ENCODE measurements around the gene CELF1.
"Not testable (repeated sequence)": the region's sequence is repeated elsewhere in the genome, so short reads cannot be mapped to it uniquely, and the experiment has no call there.

Gene CELF1

DNA sequence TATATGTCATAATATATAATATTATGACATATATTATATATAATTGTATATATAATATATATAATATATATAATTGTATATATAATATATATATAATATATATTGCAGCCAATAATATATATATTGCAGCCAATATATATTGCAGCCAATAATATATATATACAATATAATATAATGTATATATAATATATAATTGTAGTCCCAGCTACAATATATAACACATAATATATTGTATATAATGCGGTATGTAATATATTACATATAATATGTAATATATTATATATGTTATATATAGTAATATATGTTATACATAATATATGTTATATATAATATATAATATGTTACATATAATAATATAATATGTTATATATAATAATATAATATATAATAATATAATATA is 5.8 kb upstream of the CELF1 start:
- Histone ChIP-seq H3K27me3 (ENCODE audit: control insufficient read depth, insufficient read depth, low read length) (no peaks in the 10 kb centered on the region), H3K4me3 (ENCODE audit: low read depth, low read length) (no peak overlapping the region), H3K27ac (no peak overlapping the region), H3K4me1 (no peaks in the 10 kb centered on the region), H3K9ac (no peak overlapping the region), H3K36me3 (ENCODE audit: control insufficient read depth, insufficient read depth, low read length) (no peaks in the 10 kb centered on the region), H3K9me3 (ENCODE audit: control insufficient read depth, low read length) (no peaks in the 10 kb centered on the region), H3K79me2 (no peaks in the 10 kb centered on the region), H3K4me2 (ENCODE audit: low read length) (no peak overlapping the region), H2AFZ (no peak overlapping the region)
- TF ChIP-seq, protein P1, sequence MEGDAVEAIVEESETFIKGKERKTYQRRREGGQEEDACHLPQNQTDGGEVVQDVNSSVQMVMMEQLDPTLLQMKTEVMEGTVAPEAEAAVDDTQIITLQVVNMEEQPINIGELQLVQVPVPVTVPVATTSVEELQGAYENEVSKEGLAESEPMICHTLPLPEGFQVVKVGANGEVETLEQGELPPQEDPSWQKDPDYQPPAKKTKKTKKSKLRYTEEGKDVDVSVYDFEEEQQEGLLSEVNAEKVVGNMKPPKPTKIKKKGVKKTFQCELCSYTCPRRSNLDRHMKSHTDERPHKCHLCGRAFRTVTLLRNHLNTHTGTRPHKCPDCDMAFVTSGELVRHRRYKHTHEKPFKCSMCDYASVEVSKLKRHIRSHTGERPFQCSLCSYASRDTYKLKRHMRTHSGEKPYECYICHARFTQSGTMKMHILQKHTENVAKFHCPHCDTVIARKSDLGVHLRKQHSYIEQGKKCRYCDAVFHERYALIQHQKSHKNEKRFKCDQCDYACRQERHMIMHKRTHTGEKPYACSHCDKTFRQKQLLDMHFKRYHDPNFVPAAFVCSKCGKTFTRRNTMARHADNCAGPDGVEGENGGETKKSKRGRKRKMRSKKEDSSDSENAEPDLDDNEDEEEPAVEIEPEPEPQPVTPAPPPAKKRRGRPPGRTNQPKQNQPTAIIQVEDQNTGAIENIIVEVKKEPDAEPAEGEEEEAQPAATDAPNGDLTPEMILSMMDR (IDR thresholded peaks at IDR 0.05): no peak

DNA sequence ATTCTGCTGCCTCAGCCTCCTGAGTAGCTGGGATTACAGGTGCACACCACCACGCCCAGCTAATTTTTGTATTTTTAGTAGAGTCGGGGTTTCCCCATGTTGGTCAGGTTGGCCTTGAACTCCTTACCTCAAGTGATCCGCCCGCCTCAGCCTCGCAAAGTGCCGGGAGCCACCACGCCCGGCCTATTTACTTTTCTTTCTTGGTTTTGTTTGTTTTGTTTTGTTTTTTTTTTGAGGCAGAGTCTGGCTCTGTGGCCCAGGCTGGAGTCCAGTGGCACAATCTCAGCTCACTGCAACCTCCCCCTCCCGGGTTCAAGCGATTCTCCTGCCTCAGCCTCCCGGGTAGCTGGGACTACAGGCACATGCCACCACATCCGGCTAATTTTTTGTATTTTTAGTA is 4.1 kb upstream of the CELF1 start:
- not testable (repeated sequence) for H3K4me1 ChIP-seq; H3K36me3 ChIP-seq (ENCODE audit: control insufficient read depth, insufficient read depth, low read length); H3K79me2 ChIP-seq; H3K9ac ChIP-seq; H2AFZ ChIP-seq; H3K27me3 ChIP-seq (ENCODE audit: control insufficient read depth, insufficient read depth, low read length); H3K4me2 ChIP-seq (ENCODE audit: low read length); H3K9me3 ChIP-seq (ENCODE audit: control insufficient read depth, low read length); H3K27ac ChIP-seq; H3K4me3 ChIP-seq (ENCODE audit: low read depth, low read length)

DNA sequence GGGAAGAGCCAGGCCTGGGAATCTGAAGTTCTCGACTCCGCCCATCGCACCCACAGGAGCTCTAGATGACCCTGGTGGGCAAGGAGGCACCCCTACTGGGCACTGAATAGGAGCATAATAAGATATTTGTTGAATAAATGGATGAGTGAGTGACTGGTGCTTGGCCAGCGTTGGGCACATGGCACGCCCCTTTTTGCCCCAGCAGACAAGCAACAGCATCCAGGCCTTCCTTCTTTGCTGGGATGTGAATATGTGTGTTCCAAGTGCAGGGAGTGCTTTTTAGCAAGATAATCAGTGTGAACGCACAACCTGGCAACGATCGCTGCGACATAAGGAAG is 443 bp upstream of the CELF1 start:
- Histone ChIP-seq H3K9ac (no peak overlapping the region), H3K4me2 (ENCODE audit: low read length) (peak overlapping the region; percentile 58), H2AFZ (peak overlapping the region; percentile 76), H3K9me3 (ENCODE audit: control insufficient read depth, low read length) (no peaks in the 10 kb centered on the region), H3K27ac (no peak overlapping the region), H3K79me2 (peaks cover 21% of the 10 kb centered on the region), H3K4me1 (peaks cover 3% of the 10 kb centered on the region), H3K36me3 (ENCODE audit: control insufficient read depth, insufficient read depth, low read length) (no peaks in the 10 kb centered on the region), H3K27me3 (ENCODE audit: control insufficient read depth, insufficient read depth, low read length) (no peaks in the 10 kb centered on the region), H3K4me3 (ENCODE audit: low read depth, low read length) (no peak overlapping the region)
- TF ChIP-seq, protein P1 (IDR thresholded peaks at IDR 0.05): no peak

DNA sequence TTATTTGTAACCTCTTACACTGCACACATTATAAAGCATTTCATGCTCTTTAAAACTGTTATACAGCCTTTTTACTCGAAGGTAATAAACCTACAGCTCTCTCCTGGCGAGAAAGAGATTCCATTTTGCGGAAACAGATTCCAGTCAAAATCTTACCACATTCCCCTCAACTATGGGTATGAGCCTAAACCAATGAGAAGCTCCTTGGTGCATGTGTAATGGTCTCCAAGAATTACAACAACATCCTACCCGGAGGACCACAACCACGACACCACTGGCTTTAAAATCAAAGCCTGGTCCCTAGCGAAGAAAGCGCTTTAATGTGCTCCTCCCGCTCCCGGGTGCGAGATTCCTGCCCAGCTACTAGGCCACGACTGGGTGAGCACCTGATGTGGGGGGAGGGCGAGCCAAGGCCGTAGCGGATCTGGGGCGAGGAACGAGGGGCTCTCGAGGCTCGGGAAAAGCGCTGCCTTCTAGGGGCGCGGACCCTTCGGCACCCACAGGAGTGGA is 821 bp downstream of the CELF1 start:
- no peaks in the 10 kb centered on the region for H3K9me3 ChIP-seq (ENCODE audit: control insufficient read depth, low read length)
- peaks cover 32% of the 10 kb centered on the region for H3K79me2 ChIP-seq
- peak overlapping the region; percentile 68 for H3K4me3 ChIP-seq (ENCODE audit: low read depth, low read length)
- H3K9ac ChIP-seq: peak overlapping the region; percentile 89
- TF ChIP-seq, protein P1 (IDR thresholded peaks at IDR 0.05): no peak
- no peaks in the 10 kb centered on the region for H3K36me3 ChIP-seq (ENCODE audit: control insufficient read depth, insufficient read depth, low read length)
- H2AFZ ChIP-seq: peak overlapping the region; percentile 76
- H3K27ac ChIP-seq: peak overlapping the region; percentile 75
- H3K4me1 ChIP-seq: peaks cover 3% of the 10 kb centered on the region
- peak overlapping the region; percentile 60 for H3K4me2 ChIP-seq (ENCODE audit: low read length)
- H3K27me3 ChIP-seq (ENCODE audit: control insufficient read depth, insufficient read depth, low read length): no peaks in the 10 kb centered on the region

DNA sequence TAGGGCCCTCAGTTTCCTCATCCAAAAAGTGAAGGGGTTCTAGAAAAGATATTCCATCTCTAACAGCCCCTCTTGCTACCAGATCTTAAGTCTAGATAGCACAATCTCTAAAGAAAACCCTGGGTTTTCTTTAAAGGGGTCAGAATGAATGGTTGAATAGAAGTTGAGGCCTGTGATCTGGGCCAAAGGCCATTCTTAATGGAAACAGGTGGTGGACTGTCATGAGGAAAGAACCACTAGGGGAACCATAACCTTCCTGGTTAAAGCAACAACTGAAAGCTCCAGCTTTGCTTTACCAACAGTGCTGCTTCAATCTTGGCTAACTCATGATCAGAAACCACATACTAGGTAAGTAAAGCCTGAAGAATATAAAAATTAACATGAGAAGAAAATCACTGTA is 1.8 kb downstream of the CELF1 start:
- H3K9me3 ChIP-seq (ENCODE audit: control insufficient read depth, low read length): no peaks in the 10 kb centered on the region
- no peak overlapping the region for H3K27ac ChIP-seq
- H3K4me1 ChIP-seq: peaks cover 3% of the 10 kb centered on the region
- H2AFZ ChIP-seq: no peak overlapping the region
- TF ChIP-seq, protein P1 (IDR thresholded peaks at IDR 0.05): no peak
- no peaks in the 10 kb centered on the region for H3K36me3 ChIP-seq (ENCODE audit: control insufficient read depth, insufficient read depth, low read length)
- H3K4me2 ChIP-seq (ENCODE audit: low read length): peak overlapping the region; percentile 6
- H3K4me3 ChIP-seq (ENCODE audit: low read depth, low read length): no peak overlapping the region
- peaks cover 36% of the 10 kb centered on the region for H3K79me2 ChIP-seq
- no peak overlapping the region for H3K9ac ChIP-seq
- H3K27me3 ChIP-seq (ENCODE audit: control insufficient read depth, insufficient read depth, low read length): no peaks in the 10 kb centered on the region

Measured in parathyroid adenoma (tissue), 2 donors.